OCI-LY1 (cell line): ENCODE data around the gene ABHD17B.

ENCODE experiments used
- CTCF ChIP-seq: fragments of 200-600 bp; sonication (generic), shearing (Covaris generic); IDR thresholded peaks from 2 replicates; pipeline ENCODE4 v1.5.1; 2017; ENCODE audit warnings: mild to moderate bottlenecking, antibody characterized with exemption, low read length, moderate library complexity, mixed read lengths
- EZH2 ChIP-seq: fragments of 200-600 bp; sonication (generic), shearing (Covaris generic); IDR thresholded peaks from 2 replicates; pipeline ENCODE4 v1.8.0; 2017; ENCODE audit warnings: borderline replicate concordance, mixed run types, mild to moderate bottlenecking, antibody characterized with exemption, low read length, moderate library complexity, mixed read lengths

DNA sequence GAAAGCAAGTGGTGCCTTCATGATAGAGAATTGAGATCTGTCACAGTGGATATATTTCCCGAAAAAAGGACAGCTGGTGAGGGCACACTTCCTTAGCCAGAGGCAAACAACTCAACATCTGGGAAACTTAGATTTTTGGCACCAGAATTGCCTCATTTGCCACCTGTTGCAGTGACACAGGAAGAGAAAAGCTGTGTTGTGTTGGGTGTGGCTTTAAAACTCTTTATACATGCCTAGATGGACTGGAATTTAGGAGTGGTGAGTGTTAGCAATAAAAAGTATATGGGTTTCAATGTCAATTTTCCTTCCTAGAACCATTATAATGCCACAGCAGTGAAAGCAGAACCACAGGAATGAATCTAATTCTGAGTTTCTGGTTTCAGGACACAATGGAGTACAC lies 80.1 kb downstream of the ABHD17B start:
- TF ChIP-seq CTCF (no peak), EZH2 (no peak)
